ENCODE measurements around the gene RUNX3. TPM values are rescaled to one million over a fixed set of nuclear protein-coding genes. Genes with fewer than 3 reads are reported as not detected.
A peak's percentile ranks its signal among the peaks of the same experiment; 100 is the strongest.

RUNX3 gene
- total RNA-seq, 4 donors from 2014 or later = 0.27 to 2.8 (median 0.77) TPM

GRCh38 chr1:24927988-24928688 is 1.9 kb downstream of the RUNX3 start:
- Histone ChIP-seq H3K4me1 (peaks cover 14 to 48% of the 10 kb centered on the region in 2 donors), H3K27me3 (peaks cover 60% of the 10 kb centered on the region), H3K9me3 (no peaks in the 10 kb centered on the region), H3K4me3 (replicated peaks in 1 of 3) (peak overlapping the region in 1 of 3 donors; percentile 9), H3K36me3 (no peaks in the 10 kb centered on the region), H3K27ac (no peak overlapping the region)
- DNase-seq = no peak
- WGBS, 2 donors = 15 to 18% methylated on average over 15 of the region's 15 CpGs
- intact Hi-C loops (cut with DNase I) = no loop called here
- TF ChIP-seq POLR2A (IDR thresholded peaks at IDR 0.05) (no peak), CTCF (IDR thresholded peaks at IDR 0.05) (no peak)

GRCh38 chr1:24927473-24927872 is 2.6 kb downstream of the RUNX3 start:
- Histone ChIP-seq H3K27me3 (peaks cover 54% of the 10 kb centered on the region), H3K36me3 (no peaks in the 10 kb centered on the region), H3K9me3 (no peaks in the 10 kb centered on the region), H3K4me1 (peaks cover 14 to 45% of the 10 kb centered on the region in 2 donors), H3K4me3 (replicated peaks in 1 of 3) (no peak overlapping the region), H3K27ac (no peak overlapping the region)
- no peak for TF ChIP-seq POLR2A (IDR thresholded peaks at IDR 0.05)
- no peak for TF ChIP-seq CTCF (IDR thresholded peaks at IDR 0.05)
- WGBS, 2 donors = 39 to 44% methylated on average over 17 of the region's 17 CpGs
- intact Hi-C loops (cut with DNase I) = no loop called here
- DNase-seq = no peak

DNA sequence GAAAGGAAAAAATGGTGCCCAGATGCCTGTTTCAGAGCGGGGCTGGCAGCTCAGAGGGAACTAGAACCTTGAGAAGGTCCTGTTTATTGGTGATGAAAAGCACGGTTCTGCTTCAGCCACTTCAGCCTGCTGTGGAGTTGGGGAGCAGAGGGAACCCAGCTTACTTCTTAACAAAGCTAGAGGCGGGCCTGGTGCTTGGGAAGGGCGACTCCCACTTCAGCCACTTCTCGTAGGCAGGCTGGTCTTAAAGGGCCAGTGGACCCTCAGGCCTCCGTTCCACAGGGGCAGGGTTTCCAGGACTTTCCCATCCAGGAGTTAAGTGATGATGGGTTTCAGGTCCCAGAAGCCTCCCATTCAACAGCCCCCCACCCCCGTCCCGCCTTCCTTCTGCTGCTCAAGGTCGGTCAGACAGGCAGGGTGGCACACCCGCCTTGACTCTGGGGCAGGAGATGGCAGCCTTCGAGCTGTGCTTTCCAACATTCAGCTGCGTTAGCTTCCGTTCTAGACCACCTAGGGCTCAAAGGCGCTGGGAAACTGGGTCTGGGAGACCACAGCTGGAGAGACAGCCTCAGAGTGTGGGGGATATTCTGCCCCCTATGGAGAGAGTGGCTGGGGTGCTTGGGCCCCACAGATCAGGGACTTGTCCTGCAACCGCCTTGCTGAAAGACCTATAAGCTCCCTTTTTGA is 3.4 kb downstream of the RUNX3 start:
- peaks cover 10 to 37% of the 10 kb centered on the region in 2 donors for H3K4me1 ChIP-seq
- peaks cover 48% of the 10 kb centered on the region for H3K27me3 ChIP-seq
- no peaks in the 10 kb centered on the region for H3K9me3 ChIP-seq
- intact Hi-C loops (cut with DNase I) = no loop called here
- 13 to 18% methylated on average over 10 to 15 of the region's 15 CpGs for WGBS, 2 donors
- H3K36me3 ChIP-seq = no peaks in the 10 kb centered on the region
- no peak overlapping the region for H3K4me3 ChIP-seq (replicated peaks in 1 of 3)
- TF ChIP-seq POLR2A (IDR thresholded peaks at IDR 0.05) = no peak
- no peak for TF ChIP-seq CTCF (IDR thresholded peaks at IDR 0.05)
- no peak overlapping the region for H3K27ac ChIP-seq
- no peak for DNase-seq

- intact Hi-C loops (cut with DNase I) = no loop called here
- DNase-seq = no peak
- TF ChIP-seq POLR2A (IDR thresholded peaks at IDR 0.05) (no peak), CTCF (IDR thresholded peaks at IDR 0.05) (no peak)
- no peaks in the 10 kb centered on the region for H3K36me3 ChIP-seq
- H3K27me3 ChIP-seq = peaks cover 41% of the 10 kb centered on the region
- peaks cover 8 to 32% of the 10 kb centered on the region in 2 donors for H3K4me1 ChIP-seq
- no peak overlapping the region for H3K27ac ChIP-seq
- no peaks in the 10 kb centered on the region for H3K9me3 ChIP-seq
- H3K4me3 ChIP-seq (replicated peaks in 1 of 3) = no peak overlapping the region
- 20 to 21% methylated on average over 10 of the region's 10 CpGs for WGBS, 2 donors
These were observed 4.1 kb downstream of the RUNX3 start for GRCh38 chr1:24925963-24926362.

Data from thyroid gland (tissue), 4 donors.